HG03108 (cell line): ENCODE data around the gene CCR5AS.
A peak's percentile ranks its signal among the peaks of the same experiment; 100 is the strongest.
"Not testable (repeated sequence)": the region's sequence is repeated elsewhere in the genome, so short reads cannot be mapped to it uniquely, and the experiment has no call there.

Experiments used
- ATAC-seq: cut with Tn5 transposase; IDR thresholded peaks from one replicate; pipeline ENCODE4 v1.9.1; 2021; ENCODE audit warnings: moderate library complexity; ENCODE audit not compliant: unreplicated experiment

Gene CCR5AS

GRCh38 chr3:46406788-46407611 is at the start of gene CCR5AS, which contains the start of gene CCRL2:
Gene CCR5AS, minus strand, starts transcription at chr3:46407066.
Gene CCRL2, plus strand, starts transcription at chr3:46407259. Its CDS starts 821 bp downstream, at chr3:46408080.
- ATAC-seq, result no peak

- ATAC-seq, result no peak
Observed at GRCh38 chr3:46456118-46456517, 49.3 kb upstream of the CCR5AS start.

GRCh38 chr3:46455231-46456115 is 48.6 kb upstream of the CCR5AS start:
- ATAC-seq, result no peak

- ATAC-seq, result no peak
Observed at GRCh38 chr3:46454606-46455005, 47.7 kb upstream of the CCR5AS start.

- no peak for ATAC-seq
Observed at GRCh38 chr3:46454209-46454595, 47.3 kb upstream of the CCR5AS start.

- ATAC-seq, result no peak
Observed at GRCh38 chr3:46453526-46454208, 46.8 kb upstream of the CCR5AS start.

GRCh38 chr3:46449755-46450552 is 43.1 kb upstream of the CCR5AS start:
- no peak for ATAC-seq

GRCh38 chr3:46448721-46449120 is 41.9 kb upstream of the CCR5AS start:
- ATAC-seq, result no peak

GRCh38 chr3:46447228-46447985 is 40.5 kb upstream of the CCR5AS start:
- ATAC-seq, result no peak

- no peak for ATAC-seq
Observed at GRCh38 chr3:46442576-46443530, 36.0 kb upstream of the CCR5AS start.

- peak; percentile 59 for ATAC-seq
Observed at GRCh38 chr3:46440531-46441294, 33.8 kb upstream of the CCR5AS start.

- ATAC-seq, result no peak
Observed at GRCh38 chr3:46438831-46439230, 32.0 kb upstream of the CCR5AS start.

GRCh38 chr3:46435081-46435726 is 28.3 kb upstream of the CCR5AS start:
- no peak for ATAC-seq

GRCh38 chr3:46433841-46434240 is 27.0 kb upstream of the CCR5AS start:
- no peak for ATAC-seq

- ATAC-seq, result not testable (repeated sequence)
Observed at GRCh38 chr3:46433118-46433517, 26.3 kb upstream of the CCR5AS start.

GRCh38 chr3:46431905-46432304 is 25.0 kb upstream of the CCR5AS start:
- ATAC-seq, result not testable (repeated sequence)

- ATAC-seq, result not testable (repeated sequence)
Observed at GRCh38 chr3:46430879-46431278, 24.0 kb upstream of the CCR5AS start.
